HG03135 (cell line): ENCODE results near the gene ADGRL4.

Experiments used
- ATAC-seq: cut with Tn5 transposase; IDR thresholded peaks from one replicate; pipeline ENCODE4 v1.9.1; 2021; ENCODE audit warnings: mild to moderate bottlenecking, moderate library complexity; ENCODE audit not compliant: unreplicated experiment

Gene ADGRL4

GRCh38 chr1:78840453-78841271, 165.9 kb downstream of the ADGRL4 start:
- no peak for ATAC-seq
